Esophagus squamous epithelium (tissue), 5 donors: ENCODE results near the gene PRL. TPM values are rescaled to one million over a fixed set of nuclear protein-coding genes. Genes with fewer than 3 reads are reported as not detected.

Experiments used
- DNase-seq: peaks from one replicate; lab custom pipeline; 2025; lab: John Stamatoyannopoulos, UW
- H3K27ac ChIP-seq, 4 donors: fragments of 200-600 bp; sonication (generic); one replicate each; pipeline ENCODE4 v1.5.1; 2016 to 2019; ENCODE audit warnings: mild to moderate bottlenecking in 1 of 4
- H3K27me3 ChIP-seq, 4 donors: fragments of 200-600 bp; sonication (generic); 1 replicate in 3 of 4; 2 replicates in 1 of 4; pipeline versions ENCODE4 v1.5.1 to v1.6.0; 2017 to 2021; ENCODE audit warnings: antibody characterized with exemption in 1 of 4
- H3K36me3 ChIP-seq, 3 donors: fragments of 200-600 bp; sonication (generic); one replicate each; pipeline ENCODE4 v1.5.1; 2016 to 2019
- H3K4me1 ChIP-seq, 3 donors: fragments of 200-600 bp; sonication (generic); one replicate each; pipeline ENCODE4 v1.5.1; 2017 to 2019
- H3K4me3 ChIP-seq, 4 donors: fragments of 200-600 bp; sonication (generic); 1 replicate in 3 of 4; 2 replicates in 1 of 4; pipeline ENCODE4 v1.5.1; 2016 to 2019; ENCODE audit warnings: mild to moderate bottlenecking in 2 of 4, moderate library complexity in 1 of 4
- H3K9me3 ChIP-seq, 3 donors: fragments of 200-600 bp; sonication (generic); one replicate each; pipeline ENCODE4 v1.5.1; 2016 to 2019
- POLR2A ChIP-seq, 4 donors: fragments of 450-650 bp; IDR thresholded peaks; one replicate each; pipeline ENCODE4 v1.6.1; 2017; ENCODE audit warnings: antibody characterized with exemption in 4 of 4, mild to moderate bottlenecking in 4 of 4, moderate library complexity in 3 of 4
- WGBS, 2 donors: methylation state at CpG; one replicate each; pipeline ENCODE4 v1.1.5; 2018; 5-methylcytosine and 5-hydroxymethylcytosine counted together
- intact Hi-C: fragments of 100-400 bp; cut with DNase I; formaldehyde crosslinking; loops from one replicate; pipeline ENCODE4 v1.15.0; 2022
- total RNA-seq, 4 donors: library from RNA; depleted of rRNA; stranded (reverse); fragments of >200 nt; gene quantifications; one replicate each; pipeline ENCODE4 v1.1.0, GENCODE V29; 2016
- TF ChIP-seq, protein P1 (sequence below), 6 experiments: fragments of 450-650 bp in 4 of 6; fragments of 200-600 bp in 2 of 6; sonication (generic) in 2 of 6; IDR thresholded peaks; one replicate each; pipeline ENCODE4 v1.5.1; 2016 to 2019; ENCODE audit warnings: antibody characterized with exemption in 6 of 6, mild to moderate bottlenecking in 4 of 6, moderate library complexity in 4 of 6
- donor health status: DM: yes; HTN: yes; CAD: no.

PRL gene
- total RNA-seq, 4 donors from 2014 or later, result not detected

DNA sequence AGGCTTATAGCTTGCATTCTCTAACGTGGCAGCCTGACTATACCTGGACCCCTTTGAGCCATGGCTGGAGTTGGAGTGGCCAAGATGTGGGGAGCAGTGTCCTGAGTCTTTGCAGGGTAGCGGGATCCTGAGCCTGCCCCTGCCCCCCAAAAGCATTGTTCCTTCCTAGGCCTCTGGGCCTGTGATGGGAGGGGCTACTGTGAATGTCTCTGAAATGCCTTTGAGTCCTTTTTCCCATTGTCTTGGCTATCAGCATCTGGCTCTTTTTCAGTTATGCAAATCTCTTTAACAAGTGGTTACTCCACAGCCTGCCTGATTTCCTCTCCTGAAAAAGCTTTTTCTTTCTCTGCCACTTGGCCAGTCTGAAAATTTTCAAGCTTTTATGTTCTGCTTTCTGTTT is 17.0 kb upstream of the PRL start:
- no peak for DNase-seq
- H3K27ac ChIP-seq, result no peak overlapping the region
- no peak overlapping the region for H3K4me3 ChIP-seq
- TF ChIP-seq POLR2A (IDR thresholded peaks at IDR 0.05), result no peak
- TF ChIP-seq, protein P1, sequence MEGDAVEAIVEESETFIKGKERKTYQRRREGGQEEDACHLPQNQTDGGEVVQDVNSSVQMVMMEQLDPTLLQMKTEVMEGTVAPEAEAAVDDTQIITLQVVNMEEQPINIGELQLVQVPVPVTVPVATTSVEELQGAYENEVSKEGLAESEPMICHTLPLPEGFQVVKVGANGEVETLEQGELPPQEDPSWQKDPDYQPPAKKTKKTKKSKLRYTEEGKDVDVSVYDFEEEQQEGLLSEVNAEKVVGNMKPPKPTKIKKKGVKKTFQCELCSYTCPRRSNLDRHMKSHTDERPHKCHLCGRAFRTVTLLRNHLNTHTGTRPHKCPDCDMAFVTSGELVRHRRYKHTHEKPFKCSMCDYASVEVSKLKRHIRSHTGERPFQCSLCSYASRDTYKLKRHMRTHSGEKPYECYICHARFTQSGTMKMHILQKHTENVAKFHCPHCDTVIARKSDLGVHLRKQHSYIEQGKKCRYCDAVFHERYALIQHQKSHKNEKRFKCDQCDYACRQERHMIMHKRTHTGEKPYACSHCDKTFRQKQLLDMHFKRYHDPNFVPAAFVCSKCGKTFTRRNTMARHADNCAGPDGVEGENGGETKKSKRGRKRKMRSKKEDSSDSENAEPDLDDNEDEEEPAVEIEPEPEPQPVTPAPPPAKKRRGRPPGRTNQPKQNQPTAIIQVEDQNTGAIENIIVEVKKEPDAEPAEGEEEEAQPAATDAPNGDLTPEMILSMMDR (IDR thresholded peaks at IDR 0.05), result no peak
- H3K9me3 ChIP-seq, result peaks cover 0 to 14% (median 3%) of the 10 kb centered on the region in 3 donors
- intact Hi-C loops, result no loop called here
- 50 to 83% methylated on average over 1 to 2 of the region's 2 CpGs for WGBS, 2 donors
- no peaks in the 10 kb centered on the region for H3K36me3 ChIP-seq
- no peaks in the 10 kb centered on the region for H3K4me1 ChIP-seq
- no peaks in the 10 kb centered on the region for H3K27me3 ChIP-seq

- WGBS, 2 donors, result 76 to 79% methylated on average over 2 of the region's 2 CpGs
- Histone ChIP-seq H3K9me3 (peaks cover 0 to 11% (median 3%) of the 10 kb centered on the region in 3 donors), H3K27me3 (no peaks in the 10 kb centered on the region), H3K36me3 (no peaks in the 10 kb centered on the region), H3K4me3 (no peak overlapping the region), H3K27ac (no peak overlapping the region), H3K4me1 (no peaks in the 10 kb centered on the region)
- intact Hi-C loops, result no loop called here
- DNase-seq, result no peak
- TF ChIP-seq, protein P1 (IDR thresholded peaks at IDR 0.05), result no peak
- no peak for TF ChIP-seq POLR2A (IDR thresholded peaks at IDR 0.05)
Measured at GRCh38 chr6:22308939-22309338, 12.1 kb upstream of the PRL start.

DNA sequence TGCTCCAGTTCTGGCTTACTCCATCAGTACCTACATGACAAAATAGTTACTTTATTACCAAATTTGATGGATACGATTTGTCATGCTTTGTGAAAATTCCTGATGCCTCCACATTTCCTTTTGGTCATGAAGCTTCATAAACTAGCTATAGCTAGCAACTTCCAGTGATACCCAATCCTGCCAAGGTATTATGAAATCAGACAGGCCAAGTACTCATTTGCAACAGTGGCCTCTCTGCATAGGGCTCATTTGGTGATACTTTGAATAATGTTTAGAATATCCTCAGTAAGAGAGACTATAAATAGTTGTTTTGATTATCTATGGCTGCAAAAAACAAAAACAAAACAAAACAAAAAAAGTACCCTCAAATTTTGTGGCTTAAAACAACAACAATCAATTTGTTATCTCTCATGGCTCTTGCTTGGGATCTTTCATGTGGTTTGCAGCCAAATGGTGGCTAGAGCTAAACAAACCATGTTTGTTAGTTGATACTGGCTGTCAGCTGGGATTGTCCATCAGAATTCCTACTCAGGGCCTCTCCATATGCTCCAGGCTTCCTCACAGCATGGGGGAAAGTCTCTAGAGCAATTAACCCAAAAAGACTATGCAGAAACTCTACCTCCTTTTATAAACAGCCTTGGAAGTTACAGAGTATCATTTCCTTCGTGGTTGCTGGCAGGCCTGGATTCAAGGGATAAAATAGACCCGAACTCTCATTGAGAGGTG is 10.1 kb upstream of the PRL start:
- WGBS, 2 donors, result 79 to 80% methylated on average over 3 of the region's 3 CpGs
- peaks cover 0 to 7% (median 3%) of the 10 kb centered on the region in 3 donors for H3K9me3 ChIP-seq
- intact Hi-C loops, result no loop called here
- DNase-seq, result no peak
- TF ChIP-seq, protein P1 (IDR thresholded peaks at IDR 0.05), result no peak
- TF ChIP-seq POLR2A (IDR thresholded peaks at IDR 0.05), result no peak
- H3K27me3 ChIP-seq, result no peaks in the 10 kb centered on the region
- no peaks in the 10 kb centered on the region for H3K36me3 ChIP-seq
- H3K4me1 ChIP-seq, result no peaks in the 10 kb centered on the region
- H3K4me3 ChIP-seq, result no peak overlapping the region
- H3K27ac ChIP-seq, result no peak overlapping the region

DNA sequence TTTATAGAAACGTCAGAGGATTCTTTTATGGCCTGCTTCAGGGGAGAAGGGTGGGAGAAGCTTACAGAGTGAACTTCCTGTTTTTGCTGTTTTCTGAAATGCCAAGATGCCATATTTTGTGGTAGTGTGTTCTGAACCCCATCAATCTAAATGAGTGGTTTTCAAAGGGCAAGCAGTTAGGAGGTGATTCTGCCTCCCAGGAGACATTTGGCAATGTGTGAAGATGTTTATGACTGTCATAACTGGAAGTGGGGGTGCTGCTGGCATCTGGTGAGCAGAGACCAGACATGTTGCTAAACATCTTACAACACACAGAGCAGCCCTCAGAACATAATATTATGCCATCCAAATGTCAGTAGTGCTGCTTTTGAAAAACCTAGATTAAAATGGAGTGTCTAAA is 6.0 kb upstream of the PRL start:
- Histone ChIP-seq H3K4me3 (no peak overlapping the region), H3K27ac (no peak overlapping the region), H3K4me1 (no peaks in the 10 kb centered on the region), H3K9me3 (no peaks in the 10 kb centered on the region), H3K36me3 (no peaks in the 10 kb centered on the region), H3K27me3 (no peaks in the 10 kb centered on the region)
- intact Hi-C loops, result no loop called here
- TF ChIP-seq, protein P1 (IDR thresholded peaks at IDR 0.05), result no peak
- DNase-seq, result no peak
- WGBS, 2 donors, result 25 to 43% methylated on average over 1 of the region's 1 CpG

- H3K4me3 ChIP-seq, result no peak overlapping the region
- DNase-seq, result no peak
- no peaks in the 10 kb centered on the region for H3K4me1 ChIP-seq
- H3K27ac ChIP-seq, result no peak overlapping the region
- WGBS, 2 donors, result 48 to 49% methylated on average over 4 of the region's 4 CpGs
- H3K9me3 ChIP-seq, result no peaks in the 10 kb centered on the region
- intact Hi-C loops, result no loop called here
- H3K36me3 ChIP-seq, result no peaks in the 10 kb centered on the region
- no peaks in the 10 kb centered on the region for H3K27me3 ChIP-seq
- TF ChIP-seq, protein P1 (IDR thresholded peaks at IDR 0.05), result no peak
- TF ChIP-seq POLR2A (IDR thresholded peaks at IDR 0.05), result no peak
Measured at GRCh38 chr6:22300273-22300998, 3.6 kb upstream of the PRL start.
